ENCODE measurements around the gene EEF1AKMT1.

EEF1AKMT1 gene

DNA sequence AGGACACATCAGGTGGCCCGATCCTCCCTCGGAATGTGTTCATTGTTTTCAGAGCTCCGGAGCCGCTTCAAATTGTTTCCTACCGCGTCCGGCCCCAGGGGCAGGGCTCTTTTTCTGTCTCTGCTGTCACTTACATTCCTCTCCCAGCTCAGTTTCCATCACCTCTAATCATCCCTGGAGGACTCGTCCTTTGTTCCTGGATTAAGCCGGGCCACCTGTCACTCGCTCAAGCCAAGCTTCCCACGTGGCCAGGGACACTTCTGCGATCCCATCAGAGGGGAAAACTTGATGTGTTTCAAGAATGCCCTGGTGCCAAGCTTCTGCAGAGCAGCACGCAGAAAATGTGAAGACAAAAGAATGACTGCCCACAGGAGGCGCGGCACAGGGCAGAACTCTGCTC lies 56.8 kb downstream of the EEF1AKMT1 start:
- no peak for TF ChIP-seq TAF1 (IDR thresholded peaks at IDR 0.05; ENCODE audit: borderline replicate concordance, insufficient read depth, low read length)
- no peak for TF ChIP-seq POLR2AphosphoS5 (IDR thresholded peaks at IDR 0.05; ENCODE audit: low read depth, low read length)
- TF ChIP-seq, protein P1, sequence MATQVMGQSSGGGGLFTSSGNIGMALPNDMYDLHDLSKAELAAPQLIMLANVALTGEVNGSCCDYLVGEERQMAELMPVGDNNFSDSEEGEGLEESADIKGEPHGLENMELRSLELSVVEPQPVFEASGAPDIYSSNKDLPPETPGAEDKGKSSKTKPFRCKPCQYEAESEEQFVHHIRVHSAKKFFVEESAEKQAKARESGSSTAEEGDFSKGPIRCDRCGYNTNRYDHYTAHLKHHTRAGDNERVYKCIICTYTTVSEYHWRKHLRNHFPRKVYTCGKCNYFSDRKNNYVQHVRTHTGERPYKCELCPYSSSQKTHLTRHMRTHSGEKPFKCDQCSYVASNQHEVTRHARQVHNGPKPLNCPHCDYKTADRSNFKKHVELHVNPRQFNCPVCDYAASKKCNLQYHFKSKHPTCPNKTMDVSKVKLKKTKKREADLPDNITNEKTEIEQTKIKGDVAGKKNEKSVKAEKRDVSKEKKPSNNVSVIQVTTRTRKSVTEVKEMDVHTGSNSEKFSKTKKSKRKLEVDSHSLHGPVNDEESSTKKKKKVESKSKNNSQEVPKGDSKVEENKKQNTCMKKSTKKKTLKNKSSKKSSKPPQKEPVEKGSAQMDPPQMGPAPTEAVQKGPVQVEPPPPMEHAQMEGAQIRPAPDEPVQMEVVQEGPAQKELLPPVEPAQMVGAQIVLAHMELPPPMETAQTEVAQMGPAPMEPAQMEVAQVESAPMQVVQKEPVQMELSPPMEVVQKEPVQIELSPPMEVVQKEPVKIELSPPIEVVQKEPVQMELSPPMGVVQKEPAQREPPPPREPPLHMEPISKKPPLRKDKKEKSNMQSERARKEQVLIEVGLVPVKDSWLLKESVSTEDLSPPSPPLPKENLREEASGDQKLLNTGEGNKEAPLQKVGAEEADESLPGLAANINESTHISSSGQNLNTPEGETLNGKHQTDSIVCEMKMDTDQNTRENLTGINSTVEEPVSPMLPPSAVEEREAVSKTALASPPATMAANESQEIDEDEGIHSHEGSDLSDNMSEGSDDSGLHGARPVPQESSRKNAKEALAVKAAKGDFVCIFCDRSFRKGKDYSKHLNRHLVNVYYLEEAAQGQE (IDR thresholded peaks at IDR 0.05; ENCODE audit: insufficient read depth in 1 of 2, low read depth in 2 of 2, low read length in 2 of 2): no peak
- no peak for TF ChIP-seq FOXP2 (optimal IDR thresholded peaks at IDR 0.05; ENCODE audit: borderline replicate concordance, extremely low read depth, extremely low read length, insufficient read depth)

DNA sequence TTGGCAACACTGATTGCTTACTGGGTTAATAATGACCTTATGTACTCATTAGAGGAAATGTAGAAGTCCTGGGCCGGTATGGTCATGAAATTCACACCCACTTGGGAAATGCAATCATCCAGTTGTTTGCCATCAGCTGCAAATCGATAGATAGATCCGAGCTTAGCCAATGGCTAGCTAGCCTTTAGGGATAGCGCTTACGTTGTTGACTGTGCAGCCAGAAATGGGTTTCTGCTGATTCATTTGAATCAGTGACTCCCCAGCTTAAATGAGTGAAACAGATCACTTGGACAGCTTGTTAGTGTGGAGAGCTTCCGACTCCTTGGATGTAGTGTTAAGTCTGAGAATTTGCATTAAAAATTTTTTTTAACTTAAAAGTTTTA lies 58.4 kb downstream of the EEF1AKMT1 start:
- TF ChIP-seq, protein P1 (IDR thresholded peaks at IDR 0.05; ENCODE audit: insufficient read depth in 1 of 2, low read depth in 2 of 2, low read length in 2 of 2): no peak
- TF ChIP-seq TAF1 (IDR thresholded peaks at IDR 0.05; ENCODE audit: borderline replicate concordance, insufficient read depth, low read length) (no peak), POLR2AphosphoS5 (IDR thresholded peaks at IDR 0.05; ENCODE audit: low read depth, low read length) (no peak), SIN3A (IDR thresholded peaks at IDR 0.05; ENCODE audit: borderline replicate concordance, insufficient read depth, low read length) (no peak), FOXP2 (optimal IDR thresholded peaks at IDR 0.05; ENCODE audit: borderline replicate concordance, extremely low read depth, extremely low read length, insufficient read depth) (no peak)

DNA sequence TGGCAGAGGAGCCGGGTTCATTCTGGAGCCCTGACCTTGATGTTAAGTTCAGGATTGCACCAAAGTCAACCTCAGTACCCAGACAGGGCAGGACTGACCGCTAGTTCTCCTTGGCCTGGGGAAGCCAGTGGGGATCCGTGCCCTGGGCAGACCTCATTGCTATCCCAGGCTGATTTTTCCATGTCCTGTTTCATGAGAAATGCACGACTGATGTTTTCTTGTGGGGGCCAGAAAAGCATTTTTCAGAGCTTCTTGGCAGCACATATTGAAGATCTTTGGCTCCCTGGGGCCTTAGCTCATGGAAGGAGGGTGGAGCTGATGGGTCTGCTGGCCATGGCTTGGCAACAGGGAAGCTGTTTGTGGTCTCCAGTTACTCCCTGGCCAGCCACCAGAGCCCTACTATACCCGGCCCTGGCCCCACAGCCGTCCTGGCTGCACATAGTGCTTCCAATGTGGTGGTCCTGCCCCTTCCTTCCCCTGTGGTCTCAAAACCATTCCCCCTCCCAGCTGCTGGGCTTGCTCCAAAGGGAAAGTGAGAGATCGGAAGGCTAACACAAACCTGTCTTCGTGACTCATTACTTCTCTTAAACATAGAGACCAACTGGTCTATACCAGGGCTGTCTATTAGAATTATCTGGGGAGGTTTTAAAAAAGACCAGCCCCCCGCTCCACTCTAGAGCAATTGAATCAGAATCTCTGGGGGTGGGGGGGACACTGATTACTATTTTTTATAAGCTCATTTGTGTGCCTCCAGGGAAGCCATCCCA lies 59.0 kb downstream of the EEF1AKMT1 start:
- TF ChIP-seq FOXP2 (optimal IDR thresholded peaks at IDR 0.05; ENCODE audit: borderline replicate concordance, extremely low read depth, extremely low read length, insufficient read depth) (no peak), TAF1 (IDR thresholded peaks at IDR 0.05; ENCODE audit: borderline replicate concordance, insufficient read depth, low read length) (no peak), SIN3A (IDR thresholded peaks at IDR 0.05; ENCODE audit: borderline replicate concordance, insufficient read depth, low read length) (no peak), POLR2AphosphoS5 (IDR thresholded peaks at IDR 0.05; ENCODE audit: low read depth, low read length) (no peak)
- TF ChIP-seq, protein P1 (IDR thresholded peaks at IDR 0.05; ENCODE audit: insufficient read depth in 1 of 2, low read depth in 2 of 2, low read length in 2 of 2): no peak

DNA sequence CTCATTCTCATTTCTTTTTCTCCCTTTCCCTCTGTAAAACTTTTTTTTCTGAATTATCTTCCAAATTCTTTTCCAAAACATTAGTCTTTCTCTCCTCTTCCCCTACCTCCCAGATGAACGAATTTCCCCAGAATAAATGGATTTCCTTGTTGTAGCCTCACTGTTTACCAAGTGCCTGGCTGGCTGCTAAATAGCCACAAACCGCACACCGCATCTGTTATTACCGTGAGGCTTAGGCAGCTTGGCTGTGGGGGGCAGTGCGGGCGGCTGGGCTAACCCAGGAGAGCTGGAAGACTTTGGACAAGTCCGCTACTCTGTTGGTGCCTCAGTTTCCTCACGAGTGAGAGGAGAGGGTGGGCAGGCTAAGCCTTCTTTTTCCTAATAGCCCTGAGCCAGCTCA lies 59.6 kb downstream of the EEF1AKMT1 start:
- no peak for TF ChIP-seq FOXP2 (optimal IDR thresholded peaks at IDR 0.05; ENCODE audit: borderline replicate concordance, extremely low read depth, extremely low read length, insufficient read depth)
- no peak for TF ChIP-seq POLR2AphosphoS5 (IDR thresholded peaks at IDR 0.05; ENCODE audit: low read depth, low read length)
- no peak for TF ChIP-seq TAF1 (IDR thresholded peaks at IDR 0.05; ENCODE audit: borderline replicate concordance, insufficient read depth, low read length)
- TF ChIP-seq SIN3A (IDR thresholded peaks at IDR 0.05; ENCODE audit: borderline replicate concordance, insufficient read depth, low read length): no peak
- TF ChIP-seq, protein P1 (IDR thresholded peaks at IDR 0.05; ENCODE audit: insufficient read depth in 1 of 2, low read depth in 2 of 2, low read length in 2 of 2): no peak
